Placental epithelial cell (primary cell): ENCODE data around the gene CXCR2. TPM values are rescaled to one million over a fixed set of nuclear protein-coding genes. Genes with fewer than 3 reads are reported as not detected.

Experiments
- total RNA-seq: library from RNA; depleted of rRNA; stranded (reverse); fragments of >200 nt; gene quantifications from 2 replicates; pipeline ENCODE4 v1.2.3, GENCODE V29; 2012

CXCR2 gene
- not detected in 2 replicates for total RNA-seq

GRCh38 chr2:218125626-218126080 is at the start of gene CXCR2:
Gene CXCR2, plus strand, starts transcription at chr2:218126028. Its CDS starts 8,774 bp downstream, at chr2:218134802.

DNA sequence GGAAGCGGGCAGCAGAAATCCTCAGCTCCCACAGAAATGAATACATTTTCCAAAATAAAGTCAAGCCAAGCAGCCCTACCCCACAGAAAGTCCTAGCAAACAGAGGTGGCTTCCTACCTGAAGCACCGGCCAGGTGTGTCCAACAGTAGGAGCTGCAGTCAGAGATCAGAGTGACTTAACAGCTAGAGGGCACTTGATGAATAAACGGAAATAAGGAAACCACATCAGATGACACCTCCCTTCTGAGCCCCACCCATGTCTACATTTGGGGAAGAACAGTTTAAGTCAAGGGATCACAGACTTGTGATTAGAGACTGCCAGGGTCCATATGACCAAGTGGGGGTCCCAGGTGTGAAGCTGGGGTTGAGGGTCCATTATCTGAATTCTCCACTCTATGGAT is 41.0 kb downstream of the CXCR2 start, which contains the start of gene CXCR1:
Gene CXCR1, minus strand, starts transcription at position 172 of the 400 bp plus-strand sequence. CDS start 1,751 bp downstream, outside the sequence.

Other genes with a start within 250 kb of the CXCR2 start
- 5.5 and 6.3 TPM in 2 replicates for gene TNS1, start 123.0 kb upstream of the CXCR2 start, total RNA-seq
- gene RUFY4, start 56.8 kb upstream of the CXCR2 start, total RNA-seq = not detected in 2 replicates
- gene CXCR1, start 40.9 kb downstream of the CXCR2 start, total RNA-seq = not detected in 2 replicates
- 268 and 530 TPM in 2 replicates for gene ARPC2, start 91.2 kb downstream of the CXCR2 start, total RNA-seq
- 0.39 and 1.2 TPM in 2 replicates for gene GPBAR1, start 135.0 kb downstream of the CXCR2 start, total RNA-seq
- gene AAMP, start 144.1 kb downstream of the CXCR2 start, total RNA-seq = 113 and 117 TPM in 2 replicates
- gene PNKD, start 144.5 kb downstream of the CXCR2 start, total RNA-seq = 27.9 and 37.8 TPM in 2 replicates
- 143 and 283 TPM in 2 replicates for gene TMBIM1, start 166.5 kb downstream of the CXCR2 start, total RNA-seq
- gene CATIP, start 230.8 kb downstream of the CXCR2 start, total RNA-seq = not detected in 2 replicates